ENCODE results near the gene ERBIN. TPM values are rescaled to one million over a fixed set of nuclear protein-coding genes. Genes with fewer than 3 reads are reported as not detected.

Gene ERBIN
- total and polyA plus RNA-seq, 2 experiments from 2014 or later: 46.4 to 112 TPM

DNA sequence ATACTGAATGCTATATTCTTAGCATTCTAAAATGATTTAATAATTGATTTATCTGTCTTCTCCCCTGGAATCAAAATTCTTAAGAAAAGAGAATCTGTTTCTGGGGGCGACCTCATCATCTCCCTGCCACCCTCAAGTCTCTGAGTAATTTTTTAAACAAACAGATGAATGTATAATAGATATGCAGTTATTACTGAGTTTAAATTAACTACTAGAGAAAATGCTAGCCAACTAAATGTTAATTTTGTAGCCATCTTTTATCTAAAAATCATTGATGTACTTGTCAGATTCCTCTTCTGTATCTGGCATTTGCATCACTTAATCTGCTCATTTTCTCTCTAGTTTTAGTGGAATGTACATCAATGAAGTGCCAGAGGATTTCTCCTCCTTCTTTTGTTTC lies 87.5 kb downstream of the ERBIN start:
- Histone ChIP-seq H3K79me2 (ENCODE audit: insufficient read depth) (peaks cover 97% of the 10 kb centered on the region), H3K36me3 (ENCODE audit: low read depth) (peaks cover 57% of the 10 kb centered on the region), H4K20me1 (ENCODE audit: insufficient read depth) (peaks cover 11% of the 10 kb centered on the region; the same call in 1 of the 2 replicates), H3K9ac (no peak overlapping the region), H3K27me3 (replicated peaks; ENCODE audit: insufficient read depth) (no peaks in the 10 kb centered on the region), H2AFZ (no peak overlapping the region), H3F3A (ENCODE audit: insufficient read depth) (peaks cover 63% of the 10 kb centered on the region), H3K4me3 (no peak overlapping the region), H3K4me2 (ENCODE audit: unreplicated experiment) (no peak overlapping the region), H3K9me2 (ENCODE audit: insufficient read depth) (no peaks in the 10 kb centered on the region; the same call in 1 of the 2 replicates), H3K9me3 (ENCODE audit: low read depth) (no peaks in the 10 kb centered on the region), H3K4me1 (ENCODE audit: insufficient read depth) (peaks cover 14% of the 10 kb centered on the region; the same call in 1 of the 2 replicates), H3K27ac (no peak overlapping the region)
- TF ChIP-seq EZH2 (IDR thresholded peaks at IDR 0.05; ENCODE audit: insufficient read depth, poor library complexity, severe bottlenecking) (no peak), EZH2phosphoT487 (IDR thresholded peaks at IDR 0.05; ENCODE audit: insufficient read depth, low read depth) (no peak)
- in situ Hi-C loops (cut with MboI): no loop called here
- no peak for DNase-seq
- 96 to 100% methylated on average over 1 of the region's 1 CpG for WGBS, 2 experiments (ENCODE audit: low coverage in 1 of 2, low lambda C conversion rate in 2 of 2, missing lambda C conversion rate in 2 of 2)

DNA sequence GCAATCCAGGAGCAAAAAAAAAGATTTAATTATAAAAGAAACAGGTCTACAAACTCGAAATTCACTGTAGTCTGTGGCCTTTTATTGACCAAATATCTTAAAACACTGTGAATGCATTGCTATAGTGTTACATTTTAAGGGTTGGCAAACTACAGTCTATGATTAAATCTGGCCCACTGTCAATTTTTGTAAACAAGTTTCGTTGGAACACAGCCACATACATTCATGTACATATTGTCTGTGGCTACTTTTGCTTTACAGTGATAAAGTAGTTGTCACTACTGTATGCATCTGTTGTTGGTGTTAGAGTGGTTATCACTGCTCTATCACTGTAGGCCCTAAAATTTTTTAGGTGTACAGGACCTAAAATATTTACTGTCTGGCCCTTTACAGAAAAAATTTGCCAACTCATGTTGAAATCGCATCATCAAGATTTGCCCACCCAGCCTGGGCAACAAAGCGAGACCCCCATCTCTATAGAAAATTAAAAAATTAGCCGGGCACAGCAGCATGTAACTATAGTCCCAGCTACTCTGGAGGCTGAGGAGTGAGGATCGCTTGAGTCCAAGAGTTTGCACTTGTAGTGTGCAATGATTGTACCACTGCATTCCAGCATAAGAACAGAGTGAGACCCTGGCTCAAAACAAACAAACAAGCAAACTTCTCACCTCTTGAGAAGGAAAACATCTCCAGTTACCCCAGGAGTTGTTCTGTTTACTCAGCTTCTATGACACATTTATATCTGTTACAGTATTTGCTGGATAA lies 89.0 kb downstream of the ERBIN start:
- Histone ChIP-seq H3K79me2 (ENCODE audit: insufficient read depth) (peaks cover 97% of the 10 kb centered on the region), H3K4me2 (ENCODE audit: unreplicated experiment) (no peak overlapping the region), H3K4me1 (ENCODE audit: insufficient read depth) (peaks cover 7% of the 10 kb centered on the region; the same call in 1 of the 2 replicates), H3K9me2 (ENCODE audit: insufficient read depth) (no peaks in the 10 kb centered on the region; the same call in 1 of the 2 replicates), H3K9me3 (ENCODE audit: low read depth) (no peaks in the 10 kb centered on the region), H3K4me3 (no peak overlapping the region), H3K36me3 (ENCODE audit: low read depth) (peaks cover 64% of the 10 kb centered on the region), H4K20me1 (ENCODE audit: insufficient read depth) (peaks cover 4% of the 10 kb centered on the region; the same call in 1 of the 2 replicates), H3K27ac (no peak overlapping the region), H2AFZ (no peak overlapping the region), H3K9ac (no peak overlapping the region), H3F3A (ENCODE audit: insufficient read depth) (peaks cover 71% of the 10 kb centered on the region), H3K27me3 (replicated peaks; ENCODE audit: insufficient read depth) (no peaks in the 10 kb centered on the region)
- TF ChIP-seq EZH2 (IDR thresholded peaks at IDR 0.05; ENCODE audit: insufficient read depth, poor library complexity, severe bottlenecking) (no peak), EZH2phosphoT487 (IDR thresholded peaks at IDR 0.05; ENCODE audit: insufficient read depth, low read depth) (no peak)
- in situ Hi-C loops (cut with MboI): no loop called here
- DNase-seq: no peak
- WGBS, 2 experiments (ENCODE audit: low coverage in 1 of 2, low lambda C conversion rate in 2 of 2, missing lambda C conversion rate in 2 of 2): 96 to 98% methylated on average over 6 of the region's 6 CpGs

DNA sequence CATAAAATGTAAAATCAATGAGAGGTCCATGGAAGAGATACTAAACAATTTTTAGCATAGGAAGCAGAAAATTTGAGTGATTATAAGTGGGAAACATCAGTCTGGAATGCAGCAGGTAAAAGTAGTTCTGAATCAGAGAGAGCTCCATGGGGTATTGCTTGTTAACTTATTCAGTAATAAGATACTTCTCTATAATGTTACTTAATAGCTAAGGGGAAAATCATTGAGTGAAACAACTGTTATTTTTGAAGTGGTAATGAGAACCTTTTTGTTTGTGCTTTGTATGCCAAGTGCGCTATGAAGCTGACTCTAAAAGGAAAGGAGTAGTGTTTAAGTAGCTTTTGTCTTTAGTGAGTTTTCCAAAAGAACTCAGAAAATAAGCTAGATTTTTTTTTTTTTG lies 95.2 kb downstream of the ERBIN start:
- Histone ChIP-seq H3K9me3 (ENCODE audit: low read depth) (no peaks in the 10 kb centered on the region), H2AFZ (no peak overlapping the region), H3K4me2 (ENCODE audit: unreplicated experiment) (no peak overlapping the region), H3K9me2 (ENCODE audit: insufficient read depth) (no peaks in the 10 kb centered on the region; the same call in 1 of the 2 replicates), H3K27me3 (replicated peaks; ENCODE audit: insufficient read depth) (no peaks in the 10 kb centered on the region), H3K4me3 (no peak overlapping the region), H3K9ac (no peak overlapping the region), H3F3A (ENCODE audit: insufficient read depth) (peaks cover 48% of the 10 kb centered on the region), H3K27ac (no peak overlapping the region), H3K4me1 (ENCODE audit: insufficient read depth) (no peaks in the 10 kb centered on the region), H3K79me2 (ENCODE audit: insufficient read depth) (peaks cover 91% of the 10 kb centered on the region), H3K36me3 (ENCODE audit: low read depth) (peaks cover 67% of the 10 kb centered on the region), H4K20me1 (ENCODE audit: insufficient read depth) (peaks cover 4% of the 10 kb centered on the region; the same call in 1 of the 2 replicates)
- TF ChIP-seq EZH2phosphoT487 (IDR thresholded peaks at IDR 0.05; ENCODE audit: insufficient read depth, low read depth): no peak
- no peak for TF ChIP-seq EZH2 (IDR thresholded peaks at IDR 0.05; ENCODE audit: insufficient read depth, poor library complexity, severe bottlenecking)
- in situ Hi-C loops (cut with MboI): no loop called here
- no peak for DNase-seq
- 100% methylated on average over 1 of the region's 1 CpG for WGBS, 2 experiments (ENCODE audit: low coverage in 1 of 2, low lambda C conversion rate in 2 of 2, missing lambda C conversion rate in 2 of 2)

DNA sequence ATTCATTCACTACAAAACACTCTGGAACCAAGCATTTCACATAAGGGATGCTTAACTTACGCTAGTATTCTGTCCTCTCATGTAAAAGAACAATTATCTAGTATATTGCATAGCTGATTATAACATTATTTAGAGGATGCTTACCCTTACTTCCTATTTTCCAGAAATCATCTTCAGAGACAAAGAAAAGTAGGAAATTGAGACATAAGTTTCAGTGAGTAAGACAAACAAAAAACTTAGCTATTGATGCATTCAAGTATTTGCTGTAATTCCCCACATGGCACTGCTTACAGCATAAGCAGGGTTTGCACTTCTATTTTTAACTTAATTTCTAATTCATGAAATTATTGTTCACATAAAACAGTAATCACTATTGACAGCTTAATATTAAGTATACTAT lies 112.9 kb downstream of the ERBIN start:
- Histone ChIP-seq H2AFZ (no peak overlapping the region), H3K9me3 (ENCODE audit: low read depth) (no peaks in the 10 kb centered on the region), H3K27ac (no peak overlapping the region), H3K27me3 (replicated peaks; ENCODE audit: insufficient read depth) (no peaks in the 10 kb centered on the region), H3K9ac (no peak overlapping the region), H3K4me2 (ENCODE audit: unreplicated experiment) (no peak overlapping the region), H3K9me2 (ENCODE audit: insufficient read depth) (no peaks in the 10 kb centered on the region), H3K36me3 (ENCODE audit: low read depth) (peaks cover 89% of the 10 kb centered on the region), H3K4me1 (ENCODE audit: insufficient read depth) (peaks cover 14% of the 10 kb centered on the region), H3K4me3 (no peak overlapping the region), H4K20me1 (ENCODE audit: insufficient read depth) (no peaks in the 10 kb centered on the region), H3K79me2 (ENCODE audit: insufficient read depth) (peaks cover 97% of the 10 kb centered on the region), H3F3A (ENCODE audit: insufficient read depth) (peaks cover 51% of the 10 kb centered on the region)
- 98 to 100% methylated on average over 1 of the region's 1 CpG for WGBS, 2 experiments (ENCODE audit: low coverage in 1 of 2, low lambda C conversion rate in 2 of 2, missing lambda C conversion rate in 2 of 2)
- TF ChIP-seq EZH2 (IDR thresholded peaks at IDR 0.05; ENCODE audit: insufficient read depth, poor library complexity, severe bottlenecking): no peak
- no peak for TF ChIP-seq EZH2phosphoT487 (IDR thresholded peaks at IDR 0.05; ENCODE audit: insufficient read depth, low read depth)
- DNase-seq: no peak
- in situ Hi-C loops (cut with MboI): no loop called here

Measured in GM23248 (cell line).